Measurements from ENCODE around the gene GNG13.
A peak's percentile ranks its signal among the peaks of the same experiment; 100 is the strongest.

Gene GNG13

GRCh38 chr16:793414-793813 is 7.1 kb downstream of the GNG13 start:
- no peak for DNase-seq

DNA sequence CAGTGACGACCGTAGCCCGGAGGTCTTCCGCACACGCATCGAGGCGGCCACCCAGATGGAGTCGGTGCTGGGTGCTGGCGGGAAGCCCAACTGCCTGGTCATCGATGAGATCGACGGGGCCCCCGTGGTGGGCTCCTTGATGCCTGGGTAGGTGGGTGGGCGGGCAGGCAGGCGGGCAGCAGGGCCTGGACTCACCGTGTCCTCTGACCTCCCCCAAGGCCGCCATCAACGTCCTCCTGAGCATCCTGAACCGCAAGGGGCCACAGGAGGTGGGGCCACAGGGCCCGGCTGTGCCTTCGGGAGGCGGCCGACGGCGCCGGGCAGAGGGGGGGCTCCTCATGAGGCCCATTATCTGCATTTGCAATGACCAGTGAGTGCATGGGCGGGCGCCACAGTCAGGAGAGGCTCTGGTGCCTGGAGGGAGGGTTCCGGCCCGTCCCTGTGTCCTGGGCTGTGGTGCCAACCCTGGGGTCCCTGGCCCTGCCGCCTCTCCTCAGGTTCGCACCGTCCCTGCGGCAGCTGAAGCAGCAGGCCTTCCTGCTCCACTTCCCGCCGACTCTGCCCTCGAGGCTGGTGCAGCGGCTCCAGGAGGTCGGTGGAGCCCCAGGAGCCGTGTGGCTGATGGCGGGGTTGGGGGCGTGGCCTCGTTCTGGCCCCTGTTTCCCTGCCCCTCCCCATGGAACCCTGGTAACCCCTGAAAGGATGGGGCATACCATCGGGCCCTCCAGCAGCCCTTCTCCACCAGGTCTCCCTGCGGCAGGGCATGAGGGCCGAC is 8.1 kb downstream of the GNG13 start:
- DNase-seq: no peak

DNA sequence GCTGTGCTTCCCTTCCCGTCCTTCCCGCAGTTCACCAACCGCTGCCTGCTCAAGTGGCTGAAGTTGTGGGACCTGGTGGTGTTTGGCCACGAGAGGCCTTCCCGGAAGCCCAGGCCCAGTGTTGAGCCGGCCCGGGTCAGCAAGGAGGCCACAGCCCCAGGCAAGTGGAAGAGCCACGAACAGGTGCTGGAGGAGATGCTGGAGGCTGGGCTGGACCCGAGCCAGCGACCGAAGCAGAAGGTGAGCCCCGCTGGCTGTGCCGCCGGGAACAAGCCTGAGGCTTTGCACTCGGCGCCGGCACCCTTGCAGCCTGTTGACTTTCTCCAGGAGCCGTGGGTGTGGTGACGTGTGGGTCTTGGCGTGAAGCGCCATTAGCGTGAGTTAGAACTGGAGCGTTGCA is 9.4 kb downstream of the GNG13 start:
- DNase-seq: no peak

- no peak for DNase-seq
Observed at GRCh38 chr16:790086-790485, 10.4 kb downstream of the GNG13 start.

DNA sequence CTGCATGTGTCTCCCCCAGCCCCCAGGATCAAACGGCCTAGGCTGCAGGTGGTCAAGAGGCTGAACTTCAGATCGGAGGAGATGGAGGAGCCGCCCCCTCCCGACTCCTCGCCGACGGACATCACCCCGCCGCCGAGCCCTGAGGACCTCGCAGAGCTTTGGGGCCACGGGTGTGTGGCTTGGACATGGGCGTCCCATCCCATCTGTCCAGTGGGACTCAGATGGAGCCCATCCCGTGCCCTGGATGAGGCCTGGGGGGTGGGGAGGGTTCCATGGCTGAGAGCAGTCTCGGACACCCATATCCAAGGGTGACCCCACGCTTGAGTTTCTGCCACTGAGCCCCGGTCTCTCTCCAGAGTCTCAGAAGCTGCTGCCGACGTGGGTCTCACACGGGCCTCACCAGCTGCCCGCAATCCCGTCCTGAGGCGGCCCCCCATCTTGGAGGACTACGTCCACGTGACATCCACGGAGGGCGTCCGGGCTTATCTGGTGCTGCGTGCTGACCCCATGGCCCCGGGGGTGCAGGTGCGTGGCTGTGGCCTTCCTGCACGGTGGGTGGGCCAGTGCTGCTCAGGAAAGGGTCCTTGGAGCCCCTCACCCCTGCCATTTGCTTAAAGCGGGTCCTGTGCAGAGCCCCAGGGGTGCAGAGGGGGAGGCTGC is 11.2 kb downstream of the GNG13 start:
- no peak for DNase-seq

- peak; percentile 92 for DNase-seq
Observed at GRCh38 chr16:788399-789126, 12.0 kb downstream of the GNG13 start, which contains the start of gene CHTF18. TSS of gene CHTF18 (plus strand) at chr16:788620. CDS start at chr16:788685, 65 bp downstream.

GRCh38 chr16:787978-788398 is 12.5 kb downstream of the GNG13 start, which contains the start of gene RPUSD1:
TSS of gene RPUSD1 (minus strand) at chr16:788381. CDS start at chr16:787737, 644 bp downstream.
- DNase-seq: no peak

DNA sequence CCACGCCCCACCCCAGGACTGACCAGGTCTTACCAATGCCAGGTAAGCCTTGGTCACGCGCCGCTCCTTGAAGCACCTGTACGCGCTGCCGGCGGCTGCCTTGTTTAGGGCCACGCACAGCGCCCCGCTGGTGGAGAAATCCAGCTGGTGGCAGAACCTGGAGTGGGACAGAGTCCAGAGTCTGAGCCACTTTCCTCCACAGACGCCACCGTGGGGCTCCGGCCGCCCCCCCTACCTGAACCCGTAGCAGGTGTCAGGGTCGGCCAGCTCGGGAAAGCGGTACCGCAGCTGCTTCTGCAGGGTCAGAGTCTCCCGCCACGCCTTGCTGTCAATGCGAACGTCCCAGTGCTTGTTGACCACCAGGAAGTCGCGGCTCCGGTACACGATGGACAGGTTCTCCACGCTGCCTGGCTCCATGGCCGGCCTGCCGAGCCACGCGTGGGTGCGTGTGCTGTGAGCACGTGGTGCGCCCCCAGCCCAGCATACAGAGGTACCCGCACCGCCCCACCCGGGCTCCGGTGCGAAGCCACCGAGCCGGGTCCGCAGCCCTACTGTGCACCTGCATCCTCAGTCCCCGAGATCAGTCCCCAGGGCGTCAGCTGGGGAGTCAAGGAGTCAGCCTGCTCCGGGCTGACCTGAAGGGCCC is 13.1 kb downstream of the GNG13 start:
- no peak for DNase-seq

GRCh38 chr16:785563-786535 is 14.7 kb downstream of the GNG13 start:
- peak; percentile 62 for DNase-seq

GRCh38 chr16:784431-784830 is 16.1 kb downstream of the GNG13 start:
- DNase-seq: no peak

DNA sequence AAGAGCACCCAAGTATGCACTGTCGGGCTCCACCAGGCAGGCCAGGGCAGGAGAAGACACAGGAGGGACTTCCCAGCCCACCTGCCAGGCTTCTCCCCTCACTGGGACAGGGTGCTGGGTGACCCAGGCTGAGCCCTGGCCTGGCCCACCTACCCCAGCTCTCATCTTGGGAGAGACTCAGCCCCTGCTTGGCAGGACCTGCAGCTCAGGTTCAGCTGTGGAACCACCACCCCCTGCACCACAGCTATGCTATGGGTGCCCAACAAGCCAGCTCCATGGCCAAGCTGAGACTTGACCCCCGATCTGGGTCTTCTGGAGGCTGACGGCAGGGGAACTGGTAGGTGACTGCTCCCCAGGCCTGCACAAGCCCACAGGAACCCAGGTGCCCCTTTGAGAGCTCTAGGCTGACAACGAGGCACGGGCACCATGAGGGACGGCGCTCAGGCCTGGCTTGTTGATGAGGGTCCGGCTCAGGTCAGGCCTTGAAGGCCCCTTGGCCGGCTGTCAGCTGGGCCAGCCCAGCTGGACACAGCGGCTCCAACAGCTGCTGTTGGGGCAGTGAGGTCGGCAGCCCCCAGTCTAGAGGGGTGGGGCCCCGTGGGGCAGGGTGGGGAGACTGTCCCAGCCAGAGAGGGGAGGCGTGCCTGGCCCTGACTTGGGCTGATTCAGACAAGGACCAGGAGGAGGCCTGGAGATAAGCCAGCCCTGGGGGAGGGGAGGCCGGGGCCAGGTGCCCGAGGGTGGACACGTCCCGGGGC is 17.0 kb downstream of the GNG13 start:
- DNase-seq: no peak

DNA sequence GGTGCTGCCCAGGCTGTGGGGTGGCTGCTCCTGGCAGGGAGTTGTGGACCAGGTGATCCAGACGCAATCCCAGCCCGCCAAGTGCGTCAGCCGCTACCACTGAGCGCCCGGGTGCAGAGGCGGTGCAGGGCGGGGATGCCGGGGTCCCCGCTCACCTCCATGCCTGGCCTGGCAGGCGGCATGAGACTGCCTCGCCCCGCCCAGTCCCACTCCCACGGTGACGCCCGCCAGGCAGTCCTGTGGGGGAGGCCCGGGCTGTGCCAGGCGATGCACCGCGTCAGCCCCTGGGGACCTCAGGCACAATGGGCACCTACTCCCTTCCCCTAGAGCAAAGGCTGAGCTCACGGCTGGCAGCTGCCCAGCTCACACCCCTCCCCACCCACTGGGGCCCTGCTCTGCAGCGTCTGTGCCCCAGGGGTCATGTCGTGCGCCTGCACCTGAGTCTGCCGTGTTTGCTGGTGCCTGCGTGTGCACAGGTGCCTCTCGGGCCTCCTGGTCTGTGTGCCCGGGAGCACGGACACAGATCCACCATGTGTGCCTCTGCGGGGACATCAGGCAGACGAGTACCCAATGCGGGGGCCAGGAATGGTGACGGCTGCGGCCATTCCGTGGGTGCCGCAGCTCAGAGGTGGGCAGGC is 17.6 kb downstream of the GNG13 start:
- no peak for DNase-seq

- DNase-seq: no peak
Observed at GRCh38 chr16:782258-782657, 18.3 kb downstream of the GNG13 start.

DNA sequence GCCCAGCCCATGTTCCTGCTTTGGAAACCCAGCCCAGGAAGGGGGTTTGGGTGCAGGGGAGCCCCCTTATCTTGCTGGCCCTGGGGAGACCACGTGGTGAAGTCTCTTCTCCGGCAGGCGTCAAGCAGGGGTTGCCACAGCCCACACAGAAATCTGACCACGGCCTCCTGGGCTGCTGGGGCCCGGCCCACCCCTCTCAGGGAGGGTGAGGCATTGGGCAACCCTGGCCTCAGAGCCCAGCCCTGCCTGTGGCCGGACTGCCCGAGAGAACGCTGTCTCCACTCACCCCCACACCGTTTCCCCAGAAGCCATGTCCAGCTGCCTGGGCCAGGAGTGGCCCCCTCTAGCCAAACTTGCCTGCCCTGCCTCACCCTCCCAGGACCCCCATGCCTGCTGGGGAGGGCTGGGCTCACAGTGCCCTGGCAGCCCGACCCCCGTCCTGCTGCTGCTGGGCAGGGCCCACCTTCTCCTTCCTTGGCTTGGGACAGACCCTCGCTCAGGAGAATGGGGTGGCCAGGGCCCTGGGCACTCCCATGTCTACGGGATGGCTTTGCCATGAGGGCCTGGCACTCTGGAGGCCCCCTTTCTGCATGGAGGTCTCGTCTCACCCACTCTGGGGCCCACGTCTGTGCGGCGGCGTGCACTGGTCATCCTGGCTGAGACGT is 19.1 kb downstream of the GNG13 start:
- no peak for DNase-seq

DNA sequence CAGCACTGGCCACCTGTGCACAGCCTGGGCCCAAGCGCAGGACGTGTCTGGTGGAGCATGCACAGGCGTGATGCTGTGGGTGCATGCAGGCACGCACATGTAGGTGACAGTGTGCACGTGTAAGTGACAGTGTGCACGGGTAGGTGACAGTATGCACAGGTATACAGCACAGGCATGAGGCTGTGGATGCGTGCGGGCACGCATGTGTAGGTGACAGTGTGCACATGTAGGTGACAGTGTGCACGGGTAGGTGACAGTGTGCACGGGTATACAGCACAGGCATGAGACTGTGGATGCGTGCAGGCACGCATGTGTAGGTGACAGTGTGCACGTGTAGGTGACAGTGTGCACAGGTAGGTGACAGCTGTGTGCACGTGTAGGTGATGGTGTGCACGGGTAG is 20.2 kb downstream of the GNG13 start:
- DNase-seq: no peak

- DNase-seq: no peak
Observed at GRCh38 chr16:779561-779960, 21.0 kb downstream of the GNG13 start.

- DNase-seq: no peak
Observed at GRCh38 chr16:778909-779527, 21.5 kb downstream of the GNG13 start.

DNA sequence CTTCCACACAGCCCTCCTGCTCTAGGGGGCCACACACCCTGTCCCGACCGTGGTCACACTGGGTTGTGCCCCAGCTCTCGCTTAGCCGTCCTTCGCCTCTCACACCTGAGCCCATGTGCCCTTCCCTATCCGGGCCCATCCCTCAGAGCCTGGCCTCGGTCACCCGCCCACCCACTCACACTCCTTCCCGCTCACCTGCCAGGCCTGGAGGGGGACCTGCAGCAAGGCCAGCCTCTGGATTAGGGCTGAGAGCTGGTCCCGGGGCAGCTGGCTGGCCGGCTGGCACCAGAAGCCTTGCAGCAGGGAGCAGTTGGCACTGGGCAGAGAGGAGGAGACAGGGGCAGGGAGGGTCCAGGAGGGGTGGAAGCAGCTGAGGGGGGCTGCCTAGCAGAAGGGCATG is 22.1 kb downstream of the GNG13 start:
- DNase-seq: no peak

DNA sequence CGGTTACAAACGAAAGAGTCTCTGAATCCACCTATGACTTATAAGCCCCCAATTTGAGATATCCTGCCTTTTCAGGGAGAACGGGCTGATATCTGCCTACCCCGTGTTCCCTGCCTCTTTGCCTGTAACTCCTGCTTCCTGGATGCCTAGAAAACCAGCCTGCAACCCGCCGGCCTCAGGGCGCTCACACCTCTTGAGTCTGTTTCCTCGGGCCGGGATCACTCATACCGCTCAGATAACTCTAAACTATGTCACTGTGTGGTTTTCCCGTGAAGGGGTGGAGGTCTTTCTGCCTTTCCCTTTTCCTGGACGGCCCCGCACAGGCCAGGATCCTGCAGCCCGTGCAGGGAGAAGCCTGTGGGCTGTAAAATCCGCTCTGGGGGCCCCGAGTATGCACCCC is 22.7 kb downstream of the GNG13 start:
- no peak for DNase-seq

DNA sequence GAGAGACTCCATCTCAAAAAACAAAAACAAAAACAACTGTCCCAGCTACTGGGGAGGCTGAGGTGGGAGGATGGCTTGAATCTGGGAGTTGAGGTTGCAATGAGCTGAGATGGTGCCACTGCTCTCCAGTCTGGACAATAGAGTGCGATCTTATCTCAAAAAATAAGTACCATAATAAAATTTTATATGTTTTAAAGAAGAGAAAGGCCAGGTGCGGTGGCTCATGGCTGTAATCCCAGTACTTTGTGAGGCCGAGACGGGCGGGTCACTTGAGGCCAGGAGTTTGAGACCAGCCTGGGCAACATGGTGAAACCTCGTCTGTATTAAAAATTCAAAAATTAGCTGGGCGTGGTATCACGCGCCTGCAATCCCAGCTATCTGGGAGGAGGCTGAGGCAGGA is 23.7 kb downstream of the GNG13 start:
- no peak for DNase-seq
